ENCODE data around the gene HTN1.
"Not testable (repeated sequence)": the region's sequence is repeated elsewhere in the genome, so short reads cannot be mapped to it uniquely, and the experiment has no call there.

HTN1 gene

GRCh38 chr4:70050138-70050537, at the start of gene HTN1:
Gene HTN1 (plus strand): TSS chr4:70050438. CDS start chr4:70053077, 2,639 bp downstream.
- not testable (repeated sequence) for DNase-seq

GRCh38 chr4:70000711-70001110, 49.5 kb upstream of the HTN1 start:
- no peak for DNase-seq

- no peak for DNase-seq
Observed at GRCh38 chr4:70002507-70002906, 47.7 kb upstream of the HTN1 start.

GRCh38 chr4:70008771-70009170, 41.5 kb upstream of the HTN1 start:
- no peak for DNase-seq

GRCh38 chr4:70019006-70019405, 31.2 kb upstream of the HTN1 start:
- not testable (repeated sequence) for DNase-seq

GRCh38 chr4:70023218-70023617, 27.0 kb upstream of the HTN1 start:
- DNase-seq = no peak

- no peak for DNase-seq
Observed at GRCh38 chr4:70027011-70027410, 23.2 kb upstream of the HTN1 start.

- not testable (repeated sequence) for DNase-seq
Observed at GRCh38 chr4:70028159-70028558, 22.1 kb upstream of the HTN1 start, which contains the start of gene HTN3. Gene HTN3 (plus strand): TSS chr4:70028459. CDS start chr4:70030741, 2,282 bp downstream.

GRCh38 chr4:70037559-70037958, 12.7 kb upstream of the HTN1 start:
- DNase-seq = not testable (repeated sequence)

- not testable (repeated sequence) for DNase-seq
Observed at GRCh38 chr4:70039928-70040327, 10.3 kb upstream of the HTN1 start.

- DNase-seq = no peak
Observed at GRCh38 chr4:70041652-70042286, 8.5 kb upstream of the HTN1 start.

- DNase-seq = not testable (repeated sequence)
Observed at GRCh38 chr4:70056534-70056933, 6.3 kb downstream of the HTN1 start.

GRCh38 chr4:70057651-70058050, 7.4 kb downstream of the HTN1 start:
- DNase-seq = no peak

- DNase-seq = no peak
Observed at GRCh38 chr4:70059149-70059548, 8.9 kb downstream of the HTN1 start.

GRCh38 chr4:70062000-70062399, 11.8 kb downstream of the HTN1 start:
- DNase-seq = no peak

- DNase-seq = no peak
Observed at GRCh38 chr4:70080205-70080604, 30.0 kb downstream of the HTN1 start.

GRCh38 chr4:70099206-70099605, 49.0 kb downstream of the HTN1 start:
- no peak for DNase-seq
